Parathyroid adenoma (tissue), 2 donors: ENCODE data around the gene FAM149B1.

Experiments used
- H2AFZ ChIP-seq: fragments of 300-600 bp; sonication (generic); one replicate; pipeline ENCODE4 v1.7.0; 2017; ENCODE audit warnings: antibody characterized with exemption, mild to moderate bottlenecking
- H3K27ac ChIP-seq: fragments of 300-600 bp; sonication (generic); one replicate; pipeline ENCODE4 v1.7.0; 2017
- H3K27me3 ChIP-seq: fragments of 300-600 bp; sonication (generic); one replicate; pipeline ENCODE4 v1.7.0; 2017; ENCODE audit warnings: low read length; ENCODE audit not compliant: control insufficient read depth, insufficient read depth
- H3K36me3 ChIP-seq: fragments of 300-600 bp; sonication (generic); one replicate; pipeline ENCODE4 v1.7.0; 2017; ENCODE audit warnings: low read length; ENCODE audit not compliant: control insufficient read depth, insufficient read depth
- H3K4me1 ChIP-seq: fragments of 300-600 bp; sonication (generic); one replicate; pipeline ENCODE4 v1.7.0; 2017; ENCODE audit warnings: control low read depth
- H3K4me2 ChIP-seq: fragments of 300-600 bp; sonication (generic); one replicate; pipeline ENCODE4 v1.7.0; 2017; ENCODE audit warnings: low read length
- H3K4me3 ChIP-seq: fragments of 300-600 bp; sonication (generic); one replicate; pipeline ENCODE4 v1.7.0; 2017; ENCODE audit warnings: low read depth, low read length
- H3K79me2 ChIP-seq: fragments of 300-600 bp; sonication (generic); one replicate; pipeline ENCODE4 v1.7.0; 2017; ENCODE audit warnings: control low read depth
- H3K9ac ChIP-seq: fragments of 300-600 bp; sonication (generic); one replicate; pipeline ENCODE4 v1.7.0; 2017; ENCODE audit warnings: mild to moderate bottlenecking
- H3K9me3 ChIP-seq: fragments of 300-600 bp; sonication (generic); one replicate; pipeline ENCODE4 v1.7.0; 2017; ENCODE audit warnings: low read length; ENCODE audit not compliant: control insufficient read depth
- TF ChIP-seq, protein P1 (sequence below): fragments of 300-600 bp; sonication (generic); IDR thresholded peaks from one replicate; pipeline ENCODE4 v1.7.0; 2017; ENCODE audit warnings: antibody characterized with exemption, mild to moderate bottlenecking
- donor health status: primary hyperparathyroidism.

FAM149B1 gene

DNA sequence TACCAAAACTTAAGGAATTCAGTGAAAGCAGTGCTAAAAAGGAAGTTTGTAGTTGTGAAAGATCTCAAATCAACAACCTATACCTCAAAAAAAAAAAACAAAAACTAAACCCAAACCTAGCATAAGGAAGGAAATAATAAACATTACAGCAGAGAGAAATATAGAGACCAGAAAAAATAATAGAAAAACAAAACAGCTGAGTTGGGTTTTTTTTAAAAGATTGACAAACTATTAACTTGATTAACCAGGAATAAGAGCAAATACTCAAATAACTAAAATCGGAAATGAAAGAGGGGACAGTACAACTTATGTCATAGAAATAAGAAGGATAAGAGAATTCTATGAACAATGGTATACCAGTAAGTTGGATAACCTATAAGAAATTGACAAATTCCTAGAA lies 6.8 kb upstream of the FAM149B1 start:
- H3K79me2 ChIP-seq = peaks cover 23% of the 10 kb centered on the region
- H3K9me3 ChIP-seq = no peaks in the 10 kb centered on the region
- no peak overlapping the region for H3K4me3 ChIP-seq
- no peaks in the 10 kb centered on the region for H3K36me3 ChIP-seq
- TF ChIP-seq, protein P1, sequence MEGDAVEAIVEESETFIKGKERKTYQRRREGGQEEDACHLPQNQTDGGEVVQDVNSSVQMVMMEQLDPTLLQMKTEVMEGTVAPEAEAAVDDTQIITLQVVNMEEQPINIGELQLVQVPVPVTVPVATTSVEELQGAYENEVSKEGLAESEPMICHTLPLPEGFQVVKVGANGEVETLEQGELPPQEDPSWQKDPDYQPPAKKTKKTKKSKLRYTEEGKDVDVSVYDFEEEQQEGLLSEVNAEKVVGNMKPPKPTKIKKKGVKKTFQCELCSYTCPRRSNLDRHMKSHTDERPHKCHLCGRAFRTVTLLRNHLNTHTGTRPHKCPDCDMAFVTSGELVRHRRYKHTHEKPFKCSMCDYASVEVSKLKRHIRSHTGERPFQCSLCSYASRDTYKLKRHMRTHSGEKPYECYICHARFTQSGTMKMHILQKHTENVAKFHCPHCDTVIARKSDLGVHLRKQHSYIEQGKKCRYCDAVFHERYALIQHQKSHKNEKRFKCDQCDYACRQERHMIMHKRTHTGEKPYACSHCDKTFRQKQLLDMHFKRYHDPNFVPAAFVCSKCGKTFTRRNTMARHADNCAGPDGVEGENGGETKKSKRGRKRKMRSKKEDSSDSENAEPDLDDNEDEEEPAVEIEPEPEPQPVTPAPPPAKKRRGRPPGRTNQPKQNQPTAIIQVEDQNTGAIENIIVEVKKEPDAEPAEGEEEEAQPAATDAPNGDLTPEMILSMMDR = no peak
- H3K9ac ChIP-seq = no peak overlapping the region
- no peak overlapping the region for H2AFZ ChIP-seq
- H3K4me1 ChIP-seq = no peaks in the 10 kb centered on the region
- H3K4me2 ChIP-seq = no peak overlapping the region
- H3K27me3 ChIP-seq = no peaks in the 10 kb centered on the region
- no peak overlapping the region for H3K27ac ChIP-seq

DNA sequence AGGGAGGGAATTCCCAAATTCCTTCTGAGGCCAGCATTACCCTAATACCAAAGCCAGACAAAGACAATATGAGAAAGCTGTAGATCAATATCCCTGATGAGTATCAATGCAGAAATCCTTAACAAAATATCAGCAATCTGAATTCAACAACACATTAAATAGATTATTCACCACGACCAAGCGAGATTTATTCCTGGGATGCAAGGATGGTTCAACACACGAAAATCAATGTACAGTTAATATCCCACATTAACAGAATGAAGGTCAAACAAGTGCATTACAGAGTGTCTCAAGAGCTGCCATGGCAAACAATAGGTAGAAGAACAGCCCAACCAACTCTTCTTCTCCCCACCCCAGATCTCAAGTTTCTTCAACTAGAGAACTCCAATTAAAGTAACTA lies 6.3 kb upstream of the FAM149B1 start:
- H3K4me2 ChIP-seq = no peak overlapping the region
- no peak overlapping the region for H3K4me3 ChIP-seq
- H3K79me2 ChIP-seq = peaks cover 26% of the 10 kb centered on the region
- no peaks in the 10 kb centered on the region for H3K27me3 ChIP-seq
- no peak overlapping the region for H3K9ac ChIP-seq
- H2AFZ ChIP-seq = no peak overlapping the region
- no peak overlapping the region for H3K27ac ChIP-seq
- H3K36me3 ChIP-seq = no peaks in the 10 kb centered on the region
- no peaks in the 10 kb centered on the region for H3K9me3 ChIP-seq
- TF ChIP-seq, protein P1 = no peak
- no peaks in the 10 kb centered on the region for H3K4me1 ChIP-seq

DNA sequence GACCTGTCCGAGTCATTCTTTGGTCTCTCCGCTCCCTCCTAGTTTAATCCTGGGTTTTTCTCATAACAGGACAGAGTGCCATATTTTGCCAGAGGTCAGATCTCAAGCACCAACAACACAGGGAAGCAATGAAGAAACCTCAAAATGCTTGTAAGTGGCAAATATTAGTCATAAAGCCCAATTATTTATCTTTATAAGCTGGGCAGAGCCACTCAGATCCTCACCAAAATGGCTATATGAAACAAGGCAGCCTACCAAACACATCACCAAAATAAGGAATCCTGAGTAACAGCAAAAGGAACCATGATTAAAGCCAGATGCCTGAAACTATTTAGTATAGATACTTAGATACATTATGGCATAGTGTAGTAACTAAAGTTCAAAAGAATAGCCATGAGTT lies 4.8 kb upstream of the FAM149B1 start:
- Histone ChIP-seq H3K27me3 (no peaks in the 10 kb centered on the region), H3K9ac (no peak overlapping the region), H3K9me3 (no peaks in the 10 kb centered on the region), H3K79me2 (peaks cover 29% of the 10 kb centered on the region), H3K36me3 (no peaks in the 10 kb centered on the region), H3K4me2 (no peak overlapping the region), H2AFZ (no peak overlapping the region), H3K27ac (no peak overlapping the region), H3K4me3 (no peak overlapping the region), H3K4me1 (no peaks in the 10 kb centered on the region)
- TF ChIP-seq, protein P1 = no peak

DNA sequence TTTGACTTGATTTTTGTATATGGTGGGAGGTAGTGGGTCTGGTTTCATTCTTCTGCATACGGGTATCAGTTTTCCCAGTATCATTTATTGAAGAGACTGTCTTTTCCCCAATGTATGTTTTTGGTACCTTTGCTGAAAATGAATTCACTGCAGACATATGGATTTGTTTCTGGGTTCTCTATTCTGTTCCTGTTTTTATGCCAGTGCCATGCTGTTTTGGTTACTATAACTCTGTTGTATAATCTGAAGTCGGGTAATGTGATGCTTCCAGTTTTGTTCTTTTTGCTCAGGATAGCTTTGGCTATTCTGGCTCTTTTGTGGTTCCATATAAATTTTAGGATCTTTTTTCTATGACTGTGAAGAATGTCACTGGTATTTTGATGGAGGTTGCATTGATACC lies 947 bp upstream of the FAM149B1 start:
- peak overlapping the region; percentile 99 for H3K4me3 ChIP-seq
- TF ChIP-seq, protein P1 = no peak
- H3K79me2 ChIP-seq = peaks cover 28% of the 10 kb centered on the region
- H3K27ac ChIP-seq = no peak overlapping the region
- H3K27me3 ChIP-seq = no peaks in the 10 kb centered on the region
- no peak overlapping the region for H2AFZ ChIP-seq
- peak overlapping the region; percentile 54 for H3K4me2 ChIP-seq
- no peak overlapping the region for H3K9ac ChIP-seq
- no peaks in the 10 kb centered on the region for H3K36me3 ChIP-seq
- H3K4me1 ChIP-seq = no peaks in the 10 kb centered on the region
- no peaks in the 10 kb centered on the region for H3K9me3 ChIP-seq

DNA sequence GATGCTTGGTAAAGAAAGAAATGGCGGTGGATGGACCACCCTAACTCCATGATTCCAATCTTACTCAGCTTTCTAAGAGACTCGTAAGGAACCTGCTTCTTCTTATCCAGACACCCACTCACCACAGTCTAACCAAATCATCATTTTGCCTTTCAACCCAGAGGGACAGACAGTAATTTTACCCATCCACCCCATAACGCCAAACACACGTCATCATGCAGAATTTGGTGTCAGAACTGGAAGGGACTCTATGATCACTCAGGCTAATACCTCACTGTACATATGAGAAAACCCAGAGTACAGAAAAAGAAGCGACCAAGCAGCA lies 499 bp upstream of the FAM149B1 start:
- no peaks in the 10 kb centered on the region for H3K4me1 ChIP-seq
- TF ChIP-seq, protein P1 = no peak

More for the DNA sequence above, 499 bp upstream of the FAM149B1 start:
- H3K79me2 ChIP-seq = peaks cover 28% of the 10 kb centered on the region
- no peaks in the 10 kb centered on the region for H3K36me3 ChIP-seq
- H3K9ac ChIP-seq = peak overlapping the region; percentile 22
- H2AFZ ChIP-seq = peak overlapping the region; percentile 94
- H3K27me3 ChIP-seq = no peaks in the 10 kb centered on the region
- H3K27ac ChIP-seq = peak overlapping the region; percentile 87
- peak overlapping the region; percentile 99 for H3K4me3 ChIP-seq
- H3K9me3 ChIP-seq = no peaks in the 10 kb centered on the region
- peak overlapping the region; percentile 54 for H3K4me2 ChIP-seq
